HUES48 (cell line): ENCODE data around the gene HYAL4.
"Not testable (repeated sequence)": the region's sequence is repeated elsewhere in the genome, so short reads cannot be mapped to it uniquely, and the experiment has no call there.

Experiments used
- H3K27ac ChIP-seq: one replicate; pipeline ENCODE4 v1.7.0; 2013; ENCODE audit warnings: low read depth, low read length, inconsistent platforms
- H3K27me3 ChIP-seq: 2 replicates; pipeline ENCODE4 v1.6.1; 2013; ENCODE audit warnings: mild to moderate bottlenecking, low read length; ENCODE audit not compliant: control insufficient read depth, insufficient read depth
- H3K36me3 ChIP-seq: 2 replicates; pipeline ENCODE4 v1.6.1; 2013; ENCODE audit warnings: low read length; ENCODE audit not compliant: control insufficient read depth, insufficient read depth
- H3K4me1 ChIP-seq: 2 replicates; pipeline ENCODE4 v1.6.1; 2013; ENCODE audit warnings: mild to moderate bottlenecking, low read length; ENCODE audit not compliant: control insufficient read depth, insufficient read depth
- H3K4me3 ChIP-seq: 2 replicates; pipeline ENCODE4 v1.5.1; 2013; ENCODE audit warnings: mild to moderate bottlenecking, low read depth, low read length
- H3K9ac ChIP-seq: 2 replicates; pipeline ENCODE4 v1.6.1; 2013; ENCODE audit warnings: mild to moderate bottlenecking, low read depth, low read length, moderate library complexity
- H3K9me3 ChIP-seq: 2 replicates; pipeline ENCODE4 v1.6.1; 2013; ENCODE audit warnings: low read length; ENCODE audit not compliant: control insufficient read depth, insufficient read depth

The HYAL4 gene

DNA sequence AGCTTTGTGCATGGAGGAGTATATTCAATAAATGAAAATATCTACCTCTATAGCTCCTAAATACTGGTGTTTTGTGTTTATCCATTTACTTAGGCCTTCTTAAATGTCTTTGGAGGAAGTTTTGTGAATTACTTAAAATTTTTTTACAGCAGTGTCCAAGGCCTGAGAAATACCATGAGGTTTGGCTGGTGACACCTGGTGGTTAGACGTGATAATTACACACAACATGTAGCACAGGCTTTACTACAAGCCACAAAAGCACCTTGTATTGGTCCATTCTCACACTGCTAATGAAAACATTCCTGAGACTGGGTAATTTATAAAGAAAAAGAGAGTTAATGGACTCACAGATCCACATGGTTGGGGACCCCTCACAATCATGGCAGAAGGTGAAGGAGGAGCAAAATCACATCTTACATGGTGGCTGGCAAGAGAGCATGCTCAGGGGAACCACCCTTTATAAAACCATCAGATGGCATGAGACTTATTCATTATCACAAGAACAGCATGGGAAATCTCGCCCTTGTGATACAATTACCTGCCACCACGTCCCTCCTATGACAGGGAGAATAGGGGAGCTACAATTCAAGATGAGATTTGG, 20.6 kb downstream of the HYAL4 start:
- H3K4me1 ChIP-seq: peaks cover 17% of the 10 kb centered on the region
- no peaks in the 10 kb centered on the region for H3K27me3 ChIP-seq
- no peak overlapping the region for H3K4me3 ChIP-seq
- no peak overlapping the region for H3K9ac ChIP-seq
- H3K9me3 ChIP-seq: 0 out of 2 replicates have a peak, but pooled peaks cover 4% of the 10 kb centered on the region
- H3K27ac ChIP-seq: no peak overlapping the region
- no peaks in the 10 kb centered on the region for H3K36me3 ChIP-seq

GRCh38 chr7:123867225-123867624, 22.3 kb downstream of the HYAL4 start:
- no peak overlapping the region for H3K9ac ChIP-seq
- H3K4me1 ChIP-seq: peaks cover 20% of the 10 kb centered on the region
- no peaks in the 10 kb centered on the region for H3K27me3 ChIP-seq
- H3K27ac ChIP-seq: no peak overlapping the region
- no peaks in the 10 kb centered on the region for H3K36me3 ChIP-seq
- 0 out of 2 replicates have a peak, but pooled peaks cover 4% of the 10 kb centered on the region for H3K9me3 ChIP-seq
- H3K4me3 ChIP-seq: no peak overlapping the region

- no peak overlapping the region for H3K9ac ChIP-seq
- H3K4me3 ChIP-seq: no peak overlapping the region
- H3K27ac ChIP-seq: no peak overlapping the region
- no peaks in the 10 kb centered on the region for H3K9me3 ChIP-seq
- no peaks in the 10 kb centered on the region for H3K27me3 ChIP-seq
- no peaks in the 10 kb centered on the region for H3K36me3 ChIP-seq
- peaks cover 3% of the 10 kb centered on the region; the same call in 1 of the 2 replicates for H3K4me1 ChIP-seq
Observed at GRCh38 chr7:123871998-123872867, 27.3 kb downstream of the HYAL4 start.

DNA sequence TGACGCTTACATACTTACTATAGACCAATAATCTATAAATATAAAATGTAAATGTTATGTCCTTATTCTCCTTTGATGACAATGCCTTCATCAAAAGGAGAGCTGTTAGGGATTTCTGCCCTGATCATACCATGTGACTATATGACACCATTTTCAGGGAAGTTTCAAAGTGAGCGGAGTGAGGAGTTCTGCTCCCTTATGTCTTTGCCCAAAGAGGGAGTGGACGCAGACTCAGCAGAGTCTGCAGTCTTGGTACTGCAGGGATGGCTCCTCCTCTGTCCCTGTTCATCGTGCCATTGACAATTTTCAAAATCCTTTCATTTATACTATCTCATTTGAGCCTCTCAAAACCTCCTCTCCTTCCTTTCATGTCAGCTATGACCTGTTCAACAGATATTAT, 27.9 kb downstream of the HYAL4 start:
- H3K9ac ChIP-seq: no peak overlapping the region
- no peak overlapping the region for H3K27ac ChIP-seq
- H3K4me3 ChIP-seq: no peak overlapping the region
- H3K4me1 ChIP-seq: peaks cover 3% of the 10 kb centered on the region; the same call in 1 of the 2 replicates
- H3K27me3 ChIP-seq: no peaks in the 10 kb centered on the region
- H3K9me3 ChIP-seq: no peaks in the 10 kb centered on the region
- no peaks in the 10 kb centered on the region for H3K36me3 ChIP-seq

- Histone ChIP-seq H3K4me3 (no peak overlapping the region), H3K36me3 (no peaks in the 10 kb centered on the region), H3K9ac (no peak overlapping the region), H3K4me1 (peaks cover 3% of the 10 kb centered on the region; the same call in 1 of the 2 replicates), H3K27ac (no peak overlapping the region), H3K27me3 (no peaks in the 10 kb centered on the region), H3K9me3 (no peaks in the 10 kb centered on the region)
Observed at GRCh38 chr7:123876557-123877256, 31.7 kb downstream of the HYAL4 start.

DNA sequence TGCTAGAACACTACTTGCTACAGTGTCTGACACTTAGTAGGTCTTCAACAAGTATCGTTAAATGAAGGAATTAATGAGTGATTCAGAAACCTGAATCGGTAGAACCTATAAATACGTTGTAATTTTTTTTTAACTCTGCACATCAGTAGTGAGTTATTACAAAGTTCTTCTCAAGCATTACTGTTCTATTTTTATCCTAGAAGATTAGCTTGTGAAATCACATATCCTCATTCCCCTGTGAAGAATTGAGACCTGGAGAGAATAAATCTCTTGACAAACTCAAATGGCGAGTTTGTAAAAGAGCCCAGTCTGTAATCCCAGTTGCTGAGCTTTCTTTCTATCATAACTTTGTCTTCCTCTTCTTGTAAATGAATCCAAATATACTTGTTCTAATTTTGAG, 34.7 kb downstream of the HYAL4 start:
- H3K36me3 ChIP-seq: no peaks in the 10 kb centered on the region
- H3K27ac ChIP-seq: no peak overlapping the region
- no peak overlapping the region for H3K9ac ChIP-seq
- H3K4me1 ChIP-seq: no peaks in the 10 kb centered on the region
- no peaks in the 10 kb centered on the region for H3K9me3 ChIP-seq
- no peak overlapping the region for H3K4me3 ChIP-seq
- H3K27me3 ChIP-seq: no peaks in the 10 kb centered on the region

GRCh38 chr7:123881300-123881699, 36.3 kb downstream of the HYAL4 start:
- Histone ChIP-seq H3K27ac (no peak overlapping the region), H3K9ac (no peak overlapping the region), H3K27me3 (no peaks in the 10 kb centered on the region), H3K4me3 (no peak overlapping the region), H3K9me3 (no peaks in the 10 kb centered on the region), H3K36me3 (no peaks in the 10 kb centered on the region), H3K4me1 (no peaks in the 10 kb centered on the region)

GRCh38 chr7:123883154-123883553, 38.2 kb downstream of the HYAL4 start:
- Histone ChIP-seq H3K27ac (no peak overlapping the region), H3K36me3 (no peaks in the 10 kb centered on the region), H3K4me1 (0 out of 2 replicates have a peak, but pooled peaks cover under 1% of the 10 kb centered on the region), H3K9me3 (no peaks in the 10 kb centered on the region), H3K27me3 (no peaks in the 10 kb centered on the region), H3K4me3 (no peak overlapping the region), H3K9ac (no peak overlapping the region)

DNA sequence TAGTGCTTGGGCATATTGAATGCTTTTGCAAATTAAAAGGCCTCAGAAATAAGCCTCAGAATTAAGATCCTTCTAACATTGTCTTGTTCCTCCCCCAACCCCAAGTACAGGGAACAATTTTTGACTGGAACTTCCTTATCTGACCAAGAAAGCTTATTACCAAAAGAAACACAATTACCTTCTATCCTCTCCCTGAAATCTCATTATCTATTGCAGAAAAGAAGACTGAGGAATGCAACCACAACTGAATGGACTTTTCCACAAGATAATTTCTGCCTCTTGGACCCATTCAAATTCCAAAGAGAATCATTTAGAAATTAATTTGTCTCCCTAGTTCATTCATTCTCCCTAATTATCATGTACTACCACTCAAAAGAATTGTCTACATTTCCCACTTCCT, 43.2 kb downstream of the HYAL4 start:
- Histone ChIP-seq H3K4me1 (0 out of 2 replicates have a peak, but pooled peaks cover 5% of the 10 kb centered on the region), H3K36me3 (no peaks in the 10 kb centered on the region), H3K27me3 (no peaks in the 10 kb centered on the region), H3K9ac (no peak overlapping the region), H3K27ac (no peak overlapping the region), H3K4me3 (no peak overlapping the region), H3K9me3 (peaks cover 5% of the 10 kb centered on the region)

DNA sequence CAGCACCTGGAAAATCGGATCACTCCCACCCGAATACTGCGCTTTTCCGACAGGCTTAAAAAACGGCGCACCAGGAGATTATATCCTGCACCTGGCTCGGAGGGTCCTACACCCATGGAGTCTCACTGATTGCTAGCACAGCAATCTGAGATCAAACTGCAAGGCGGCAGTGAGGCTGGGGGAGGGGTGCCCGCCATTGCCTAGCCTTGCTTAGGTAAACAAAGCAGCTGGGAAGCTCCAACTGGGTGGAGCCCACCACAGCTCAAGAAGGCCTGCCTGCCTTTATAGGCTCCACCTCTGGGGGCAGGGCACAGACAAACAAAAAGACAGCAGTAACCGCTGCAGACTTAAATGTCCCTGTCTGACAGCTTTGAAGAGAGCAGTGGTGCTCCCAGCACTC, 49.8 kb downstream of the HYAL4 start:
- H3K9me3 ChIP-seq: peaks cover 18% of the 10 kb centered on the region
- H3K27me3 ChIP-seq, H3K4me1 ChIP-seq, H3K4me3 ChIP-seq, H3K9ac ChIP-seq, H3K36me3 ChIP-seq, H3K27ac ChIP-seq: not testable (repeated sequence)

- no peaks in the 10 kb centered on the region for H3K27me3 ChIP-seq
- no peak overlapping the region for H3K9ac ChIP-seq
- H3K27ac ChIP-seq: no peak overlapping the region
- no peaks in the 10 kb centered on the region for H3K4me1 ChIP-seq
- peaks cover 29% of the 10 kb centered on the region for H3K9me3 ChIP-seq
- no peaks in the 10 kb centered on the region for H3K36me3 ChIP-seq
- H3K4me3 ChIP-seq: no peak overlapping the region
Observed at GRCh38 chr7:123901101-123901500, 56.1 kb downstream of the HYAL4 start.
